Measurements from ENCODE around the gene MYOZ3. TPM values are rescaled to one million over a fixed set of nuclear protein-coding genes. Genes with fewer than 3 reads are reported as not detected.
A peak's percentile ranks its signal among the peaks of the same experiment; 100 is the strongest.

MYOZ3 gene
- total and polyA plus RNA-seq, 2 of the 8 experiments (the other 6 are each of a cell fraction or from before 2014, with no cell fraction given) = 9.6 to 19.1 TPM

DNA sequence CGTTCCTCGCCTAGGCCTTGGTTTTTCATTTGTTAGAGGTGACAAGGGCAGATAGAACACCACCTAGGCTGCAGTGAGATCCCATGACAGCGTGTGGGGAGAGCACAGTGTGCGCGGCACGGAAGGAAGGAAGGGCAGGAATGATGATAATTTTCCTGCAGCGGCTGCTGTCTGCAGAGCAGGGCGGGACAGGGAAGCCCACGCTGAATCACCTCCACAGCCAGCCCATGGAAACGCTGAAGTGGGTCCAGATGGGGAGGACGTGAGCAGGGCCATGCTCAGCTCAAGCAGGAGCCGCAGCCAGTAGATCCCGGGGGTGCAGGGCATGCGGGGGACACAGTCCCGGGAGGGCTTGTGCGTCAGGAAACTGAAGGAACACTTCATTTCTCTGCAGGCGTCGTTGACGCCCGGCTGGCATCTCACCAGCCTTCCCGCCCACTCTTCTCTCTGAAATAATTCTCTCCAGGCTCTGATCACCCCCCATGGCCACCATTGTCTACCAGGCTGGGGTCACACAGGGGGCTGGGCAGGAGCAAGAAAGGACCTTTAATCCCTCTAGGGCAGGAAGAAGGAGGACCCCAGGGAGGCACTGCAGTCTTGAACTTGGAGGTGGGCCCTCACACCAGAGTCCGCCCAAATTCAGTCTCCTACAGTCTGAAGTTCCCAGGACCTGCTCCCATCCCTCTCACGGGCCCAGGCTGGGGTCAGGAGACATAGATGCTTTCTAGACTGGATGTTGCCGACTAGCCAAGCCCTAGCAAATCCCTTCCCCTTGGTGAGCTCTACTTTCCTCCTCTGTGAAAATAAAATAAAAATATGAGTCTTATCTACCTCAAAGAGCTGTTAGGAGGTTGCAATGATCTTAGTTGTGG, 41.5 kb upstream of the MYOZ3 start:
- Histone ChIP-seq H3K14ac (ENCODE audit: insufficient read length) (no peak overlapping the region), H3K9ac (replicated peaks in 1 of 4; ENCODE audit: extremely low read depth in 1 of 4, low read depth in 3 of 4, low read length in 3 of 4) (no peak overlapping the region), H2BK12ac (ENCODE audit: low read depth, low read length) (no peak overlapping the region), H3K79me1 (ENCODE audit: low read depth, low read length) (no peaks in the 10 kb centered on the region), H3K23me2 (ENCODE audit: low read depth, low read length) (peaks cover 3% of the 10 kb centered on the region; the same call in 1 of the 2 replicates), H3K18ac (ENCODE audit: extremely low read depth, low read length) (no peak overlapping the region; the same call in 1 of the 2 replicates), H3K79me2 (ENCODE audit: control insufficient read depth in 1 of 2, insufficient read depth in 2 of 2, low read length in 2 of 2) (no peaks in the 10 kb centered on the region), H4K8ac (ENCODE audit: extremely low read depth, insufficient read depth, low read length) (0 out of 2 replicates have a peak overlapping the region, but pooled peaks have one; percentile 26), H2BK20ac (ENCODE audit: low read length) (no peak overlapping the region), H3K9me3 (ENCODE audit: insufficient read depth in 2 of 2, low read depth in 1 of 2, low read length in 1 of 2) (no peaks in the 10 kb centered on the region), H3K56ac (replicated peaks; ENCODE audit: insufficient read length, low read depth, low read length) (no peak overlapping the region), H3K4me3 (ENCODE audit: extremely low read depth in 1 of 4, insufficient read depth in 2 of 4, low read depth in 3 of 4, low read length in 4 of 4) (no peak overlapping the region), H3K23ac (ENCODE audit: insufficient read length) (no peak overlapping the region), H2AK5ac (ENCODE audit: low read depth, low read length) (no peak overlapping the region), H4K91ac (replicated peaks; ENCODE audit: insufficient read length, low read length) (no peak overlapping the region), H3K4ac (replicated peaks; ENCODE audit: insufficient read length, low read depth, low read length) (no peak overlapping the region), H4K5ac (ENCODE audit: insufficient read length, low read depth, low read length) (no peak overlapping the region), H3K4me2 (ENCODE audit: insufficient read depth in 1 of 2, low read depth in 2 of 2, low read length in 2 of 2) (no peak overlapping the region), H4K20me1 (replicated peaks in 1 of 2; ENCODE audit: control insufficient read depth in 1 of 2, insufficient read depth in 2 of 2, low read length in 2 of 2) (no peaks in the 10 kb centered on the region), H2BK120ac (replicated peaks; ENCODE audit: low read depth, low read length) (no peak overlapping the region), H2AFZ (ENCODE audit: low read length) (no peak overlapping the region), H2BK5ac (ENCODE audit: low read depth, low read length) (no peak overlapping the region), H3K27me3 (replicated peaks in 1 of 4; ENCODE audit: control insufficient read depth in 3 of 4, extremely low read depth in 1 of 4, insufficient read depth in 3 of 4, low read length in 3 of 4) (peaks cover 0 to 16% (median 10%) of the 10 kb centered on the region in 4 experiments; a peak in 3 of 7 replicates), H3K4me1 (replicated peaks in 1 of 4; ENCODE audit: control insufficient read depth in 3 of 4, insufficient read depth in 4 of 4, low read length in 3 of 4) (peaks cover 0 to 19% (median 11%) of the 10 kb centered on the region in 4 experiments), H2BK15ac (ENCODE audit: low read length) (no peak overlapping the region), H3K36me3 (ENCODE audit: control insufficient read depth in 2 of 4, insufficient read depth in 4 of 4, low read length in 3 of 4) (no peaks in the 10 kb centered on the region), H3K27ac (ENCODE audit: low read depth, low read length) (no peak overlapping the region)
- no peak for DNase-seq (ENCODE audit: low read depth in 1 of 2, low spot score in 2 of 2)
- TF ChIP-seq RAD21 (IDR thresholded peaks at IDR 0.05 in 1 of 2, conservative IDR thresholded peaks at IDR 0.05 in 1 of 2; ENCODE audit: low read depth in 2 of 2, low read length in 2 of 2) (no peak), CBX8 (IDR thresholded peaks at IDR 0.05; ENCODE audit: borderline replicate concordance, low read depth, low read length) (no peak)
- TF ChIP-seq, protein P1, sequence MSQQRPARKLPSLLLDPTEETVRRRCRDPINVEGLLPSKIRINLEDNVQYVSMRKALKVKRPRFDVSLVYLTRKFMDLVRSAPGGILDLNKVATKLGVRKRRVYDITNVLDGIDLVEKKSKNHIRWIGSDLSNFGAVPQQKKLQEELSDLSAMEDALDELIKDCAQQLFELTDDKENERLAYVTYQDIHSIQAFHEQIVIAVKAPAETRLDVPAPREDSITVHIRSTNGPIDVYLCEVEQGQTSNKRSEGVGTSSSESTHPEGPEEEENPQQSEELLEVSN (IDR thresholded peaks at IDR 0.05) = peak; percentile 20; the same call in 1 of the 2 replicates
- FAIRE-seq = no peak
- WGBS, 2 experiments (ENCODE audit: extremely low coverage in 1 of 2, insufficient coverage in 1 of 2, insufficient read length in 1 of 2, insufficient replicate concordance in 2 of 2, low coverage in 1 of 2, low lambda C conversion rate in 2 of 2, missing lambda C conversion rate in 1 of 2) = 90% methylated on average over 24 of the region's 24 CpGs; no CpG with 5 or more reads in 1 of the 2 experiments
- ChIA-PET CTCF (ENCODE audit: partially characterized antibody) (interaction anchor here (0.6 to 10.4 kb wide), 7 partner anchors 8 to 110 kb away, joined by 3 to 72 read pairs (median 3); no protein-coding TSS in a partner anchor), POLR2A (ENCODE audit: partially characterized antibody) (interaction anchor here (0.5 to 1.2 kb wide), 5 partner anchors 11 to 1244 kb away, joined by 3 read pairs; partner anchors contain the start of gene RPS14)
